A673 (cell line): ENCODE measurements around the gene ZC3H6.
"Not testable (repeated sequence)": the region's sequence is repeated elsewhere in the genome, so short reads cannot be mapped to it uniquely, and the experiment has no call there.

Experiments
- CTCF ChIP-seq: fragments of 300-800, 200-600 bp; sonication (generic); conservative IDR thresholded peaks from 2 replicates; pipeline ENCODE4 v1.5.1; 2017; ENCODE audit warnings: low read depth, mild to moderate bottlenecking, antibody characterized with exemption, low read length, moderate library complexity, mixed read lengths
- EZH2 ChIP-seq: fragments of 200-600 bp; sonication (generic); IDR thresholded peaks from 2 replicates; pipeline ENCODE4 v1.6.1; 2017; ENCODE audit warnings: borderline replicate concordance, low read depth, mild to moderate bottlenecking, mixed read lengths, antibody characterized with exemption, low read length; ENCODE audit not compliant: poor library complexity, severe bottlenecking

- TF ChIP-seq CTCF, EZH2: not testable (repeated sequence)
These were observed 76.9 kb downstream of the ZC3H6 start for GRCh38 chr2:112352292-112352691.
